H9 (cell line): Measurements from ENCODE around the gene GRM3. TPM values are rescaled to one million over a fixed set of nuclear protein-coding genes. Genes with fewer than 3 reads are reported as not detected.

ENCODE experiments used
- DNase-seq: peaks from one replicate; pipeline ENCODE4 v3.0.0-alpha.2; 2017
- H2AFZ ChIP-seq: one replicate; pipeline ENCODE4 v1.6.1; 2013; ENCODE audit warnings: mild to moderate bottlenecking, low read length, control low read depth, moderate library complexity
- H2AK5ac ChIP-seq: 2 replicates; pipeline ENCODE4 v1.6.1; 2013; ENCODE audit warnings: low read length, control low read depth, mixed read lengths; ENCODE audit not compliant: insufficient read length
- H2BK120ac ChIP-seq: one replicate; pipeline ENCODE4 v1.6.1; 2013; ENCODE audit warnings: low read depth, mild to moderate bottlenecking, low read length, control low read depth, inconsistent platforms; ENCODE audit not compliant: poor library complexity, severe bottlenecking
- H2BK12ac ChIP-seq: 2 replicates; pipeline ENCODE4 v1.6.1; 2013; ENCODE audit warnings: low read length, control low read depth, mixed read lengths, low read depth; ENCODE audit not compliant: insufficient read length
- H2BK15ac ChIP-seq: 2 replicates; pipeline ENCODE4 v1.6.1; 2013; ENCODE audit warnings: low read depth, low read length, control low read depth
- H2BK20ac ChIP-seq: one replicate; pipeline ENCODE4 v1.6.1; 2013; ENCODE audit warnings: low read depth, mild to moderate bottlenecking, low read length, control low read depth, inconsistent platforms; ENCODE audit not compliant: poor library complexity, severe bottlenecking
- H2BK5ac ChIP-seq: 2 replicates; pipeline ENCODE4 v1.6.1; 2013; ENCODE audit warnings: low read length, control low read depth, mixed read lengths; ENCODE audit not compliant: insufficient read length
- H3K14ac ChIP-seq: 2 replicates; pipeline ENCODE4 v1.6.1; 2013; ENCODE audit warnings: low read length, control low read depth; ENCODE audit not compliant: insufficient read depth
- H3K18ac ChIP-seq: 2 replicates; pipeline ENCODE4 v1.6.1; 2013; ENCODE audit warnings: low read depth, mild to moderate bottlenecking, mixed read lengths, low read length, control low read depth; ENCODE audit not compliant: insufficient read length
- H3K23ac ChIP-seq: 2 replicates; pipeline ENCODE4 v1.6.1; 2013; ENCODE audit warnings: low read length, control low read depth, mixed read lengths, low read depth; ENCODE audit not compliant: insufficient read length
- H3K23me2 ChIP-seq: 2 replicates; pipeline ENCODE4 v1.6.1; 2013; ENCODE audit warnings: low read depth, mild to moderate bottlenecking, mixed read lengths, low read length, control low read depth; ENCODE audit not compliant: insufficient read length, poor library complexity, severe bottlenecking
- H3K27ac ChIP-seq: 2 replicates; pipeline ENCODE4 v1.5.1; 2013; ENCODE audit warnings: low read length, control low read depth, mixed read lengths, low read depth; ENCODE audit not compliant: insufficient read length
- H3K27me3 ChIP-seq: 2 replicates; pipeline ENCODE4 v1.6.1; 2013; ENCODE audit warnings: low read length, control low read depth, inconsistent platforms; ENCODE audit not compliant: insufficient read depth
- H3K4ac ChIP-seq: 2 replicates; pipeline ENCODE4 v1.6.1; 2013; ENCODE audit warnings: low read depth, mild to moderate bottlenecking, control low read depth, inconsistent platforms, low read length, moderate library complexity
- H3K4me1 ChIP-seq: 2 replicates; pipeline ENCODE4 v1.6.1; 2013; ENCODE audit warnings: low read length, control low read depth, inconsistent platforms; ENCODE audit not compliant: insufficient read depth
- H3K4me2 ChIP-seq: 2 replicates; pipeline ENCODE4 v1.6.1; 2013; ENCODE audit warnings: low read length, control low read depth, mixed read lengths; ENCODE audit not compliant: insufficient read length, insufficient read depth
- H3K56ac ChIP-seq: 2 replicates; pipeline ENCODE4 v1.6.1; 2013; ENCODE audit warnings: low read depth, mild to moderate bottlenecking, mixed read lengths, low read length, control low read depth; ENCODE audit not compliant: insufficient read length
- H3K79me1 ChIP-seq: 2 replicates; pipeline ENCODE4 v1.6.1; 2013; ENCODE audit warnings: low read depth, mild to moderate bottlenecking, moderate library complexity, low read length, control low read depth, inconsistent platforms; ENCODE audit not compliant: insufficient read depth, poor library complexity, severe bottlenecking
- H3K79me2 ChIP-seq: 2 replicates; pipeline ENCODE4 v1.6.1; 2013; ENCODE audit warnings: low read length, control low read depth, inconsistent platforms; ENCODE audit not compliant: insufficient read depth
- H3K9ac ChIP-seq: 2 replicates; pipeline ENCODE4 v1.6.1; 2013; ENCODE audit warnings: low read length, control low read depth, mixed read lengths; ENCODE audit not compliant: insufficient read length; ENCODE audit errors: extremely low read depth
- H3K9me3 ChIP-seq: one replicate; pipeline ENCODE4 v1.6.1; 2013; ENCODE audit warnings: low read depth, low read length, inconsistent platforms; ENCODE audit not compliant: control insufficient read depth
- H3T11ph ChIP-seq: one replicate; pipeline ENCODE4 v1.6.1; 2013; ENCODE audit warnings: mild to moderate bottlenecking, low read length, control low read depth, inconsistent platforms
- H4K20me1 ChIP-seq: one replicate; pipeline ENCODE4 v1.6.1; 2013; ENCODE audit not compliant: control insufficient read depth, insufficient read length, insufficient read depth
- H4K5ac ChIP-seq: 2 replicates; pipeline ENCODE4 v1.6.1; 2013; ENCODE audit warnings: low read depth, mild to moderate bottlenecking, mixed read lengths, low read length, control low read depth; ENCODE audit not compliant: insufficient read length
- H4K8ac ChIP-seq: replicated peaks from 2 replicates; pipeline ENCODE4 v1.6.1; 2013; ENCODE audit warnings: low read length, control low read depth, mixed read lengths, low read depth; ENCODE audit not compliant: insufficient read length
- H4K91ac ChIP-seq: 2 replicates; pipeline ENCODE4 v1.6.1; 2013; ENCODE audit warnings: low read depth, mild to moderate bottlenecking, moderate library complexity, mixed read lengths, low read length, control low read depth; ENCODE audit not compliant: insufficient read length
- H3K27ac Mint-ChIP-seq, 3 experiments: 2 replicates in 2 of 3; 3 replicates in 1 of 3; pipeline ENCODE4 v1.8.0; 2020 to 2021; ENCODE audit warnings: mixed read lengths in 3 of 3, mild to moderate bottlenecking in 1 of 3, moderate library complexity in 1 of 3
- H3K27me3 Mint-ChIP-seq: 2 replicates; pipeline ENCODE4 v1.8.0; 2021; ENCODE audit warnings: low read depth, mild to moderate bottlenecking, moderate library complexity, mixed read lengths
- H3K36me3 Mint-ChIP-seq, 3 experiments: 2 replicates in 2 of 3; 3 replicates in 1 of 3; pipeline ENCODE4 v1.8.0; 2020 to 2021; ENCODE audit warnings: low read depth in 3 of 3, mixed read lengths in 3 of 3; ENCODE audit not compliant: insufficient read depth in 1 of 3
- H3K4me1 Mint-ChIP-seq, 2 experiments: 2 replicates each; pipeline ENCODE4 v1.8.0; 2020; ENCODE audit warnings: mixed read lengths in 2 of 2
- H3K4me3 Mint-ChIP-seq, 2 experiments: 2 replicates in 1 of 2; 3 replicates in 1 of 2; pipeline ENCODE4 v1.8.0; 2020 to 2021; ENCODE audit warnings: mild to moderate bottlenecking in 2 of 2, mixed read lengths in 2 of 2, moderate library complexity in 1 of 2
- H3K9me3 Mint-ChIP-seq, 2 experiments: 2 replicates in 1 of 2; 3 replicates in 1 of 2; pipeline ENCODE4 v1.8.0; 2020; ENCODE audit warnings: mild to moderate bottlenecking in 2 of 2, mixed read lengths in 2 of 2, moderate library complexity in 1 of 2
- WGBS: extraction: QIAGEN DNeasy Blood & Tissue Kit; methylation state at CpG from one replicate; pipeline ENCODE4 v1.1.7; 2013; ENCODE audit warnings: missing lambda C conversion rate, low lambda C conversion rate, mixed read lengths; ENCODE audit not compliant: insufficient read length; ENCODE audit errors: extremely low coverage; 5-methylcytosine and 5-hydroxymethylcytosine counted together
- total RNA-seq: library from RNA; stranded (reverse); gene quantifications from 2 replicates; pipeline ENCODE4 v1.2.1, GENCODE V29; 2021
- TF ChIP-seq, protein P1 (sequence below): fragments of 200-600 bp; sonication (generic); conservative IDR thresholded peaks from 3 replicates; pipeline ENCODE4 v1.8.0; 2021; ENCODE audit warnings: antibody characterized with exemption, mild to moderate bottlenecking

The GRM3 gene
- total RNA-seq, 1 experiment from 2014 or later = 0.15 TPM

DNA sequence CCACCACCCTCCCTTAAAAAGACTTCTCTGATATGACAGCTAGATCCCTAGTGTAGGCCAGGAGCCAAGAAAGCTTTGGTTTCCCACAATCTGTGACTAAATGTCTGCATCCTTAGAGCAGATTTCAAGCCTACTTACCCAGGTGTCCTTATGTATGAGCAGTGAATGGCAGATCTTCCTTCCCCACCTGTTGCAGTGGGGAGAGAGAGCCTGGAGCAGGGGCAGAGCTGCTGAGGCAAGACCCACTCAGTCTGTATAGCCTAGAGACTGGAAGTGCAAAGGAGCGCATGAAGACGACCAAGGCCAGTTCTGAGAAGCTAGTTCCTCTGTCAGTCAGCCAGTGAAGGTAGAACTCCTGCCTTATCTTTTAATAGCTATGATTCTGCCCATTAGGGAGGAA lies 180.1 kb downstream of the GRM3 start:
- no peak overlapping the region for H2AFZ ChIP-seq
- no peaks in the 10 kb centered on the region for H3K23me2 ChIP-seq
- H3K4me2 ChIP-seq = no peak overlapping the region
- H3T11ph ChIP-seq = no peak overlapping the region
- no peak overlapping the region for H2BK5ac ChIP-seq
- no peak overlapping the region for H2BK12ac ChIP-seq
- H3K9ac ChIP-seq = no peak overlapping the region
- H2BK15ac ChIP-seq = no peak overlapping the region
- no peaks in the 10 kb centered on the region for H3K9me3 ChIP-seq
- no peak overlapping the region for H3K4ac ChIP-seq
- H2AK5ac ChIP-seq = no peak overlapping the region
- no peak overlapping the region for H3K23ac ChIP-seq
- Mint-ChIP-seq H3K27me3 (no peaks in the 10 kb centered on the region), H3K4me1 (peaks cover 9 to 12% of the 10 kb centered on the region in 2 experiments), H3K36me3 (no peaks in the 10 kb centered on the region), H3K27ac (0 out of 7 replicates have a peak overlapping the region, but pooled peaks of 2 of the 3 experiments have one; percentile 11 to 16), H3K4me3 (no peak overlapping the region), H3K9me3 (no peaks in the 10 kb centered on the region)
- H3K56ac ChIP-seq = no peak overlapping the region
- H3K79me2 ChIP-seq = no peaks in the 10 kb centered on the region
- no peaks in the 10 kb centered on the region for H4K20me1 ChIP-seq
- H2BK20ac ChIP-seq = no peak overlapping the region
- H3K27ac ChIP-seq = no peak overlapping the region
- no peak overlapping the region for H4K5ac ChIP-seq
- H3K27me3 ChIP-seq = no peaks in the 10 kb centered on the region
- no peak overlapping the region for H2BK120ac ChIP-seq
- no peak overlapping the region for H4K91ac ChIP-seq
- no peak overlapping the region for H3K14ac ChIP-seq
- H3K4me1 ChIP-seq = no peaks in the 10 kb centered on the region; the same call in 1 of the 2 replicates
- H3K18ac ChIP-seq = no peak overlapping the region
- H3K79me1 ChIP-seq = no peaks in the 10 kb centered on the region
- DNase-seq = no peak
- H4K8ac ChIP-seq = no peak overlapping the region
- WGBS = no CpG with 5 or more reads among the region's 2 CpGs
- TF ChIP-seq, protein P1, sequence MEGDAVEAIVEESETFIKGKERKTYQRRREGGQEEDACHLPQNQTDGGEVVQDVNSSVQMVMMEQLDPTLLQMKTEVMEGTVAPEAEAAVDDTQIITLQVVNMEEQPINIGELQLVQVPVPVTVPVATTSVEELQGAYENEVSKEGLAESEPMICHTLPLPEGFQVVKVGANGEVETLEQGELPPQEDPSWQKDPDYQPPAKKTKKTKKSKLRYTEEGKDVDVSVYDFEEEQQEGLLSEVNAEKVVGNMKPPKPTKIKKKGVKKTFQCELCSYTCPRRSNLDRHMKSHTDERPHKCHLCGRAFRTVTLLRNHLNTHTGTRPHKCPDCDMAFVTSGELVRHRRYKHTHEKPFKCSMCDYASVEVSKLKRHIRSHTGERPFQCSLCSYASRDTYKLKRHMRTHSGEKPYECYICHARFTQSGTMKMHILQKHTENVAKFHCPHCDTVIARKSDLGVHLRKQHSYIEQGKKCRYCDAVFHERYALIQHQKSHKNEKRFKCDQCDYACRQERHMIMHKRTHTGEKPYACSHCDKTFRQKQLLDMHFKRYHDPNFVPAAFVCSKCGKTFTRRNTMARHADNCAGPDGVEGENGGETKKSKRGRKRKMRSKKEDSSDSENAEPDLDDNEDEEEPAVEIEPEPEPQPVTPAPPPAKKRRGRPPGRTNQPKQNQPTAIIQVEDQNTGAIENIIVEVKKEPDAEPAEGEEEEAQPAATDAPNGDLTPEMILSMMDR = no peak
